Psoas muscle (tissue), 8 donors: ENCODE data around the gene IL17REL. TPM values are rescaled to one million over a fixed set of nuclear protein-coding genes. Genes with fewer than 3 reads are reported as not detected.

ENCODE experiments used
- ATAC-seq, 4 donors: fragments of 200-7000 bp; cut with Tn5 transposase; one replicate each; pipeline ENCODE4 v1.9.1; 2020; ENCODE audit warnings: moderate library complexity in 3 of 4, mild to moderate bottlenecking in 2 of 4
- DNase-seq, 2 donors: peaks; one replicate each; pipeline ENCODE4 v3.0.0-alpha.2; 2020
- H3K27ac ChIP-seq: fragments of 200-600 bp; one replicate; pipeline ENCODE4 v1.8.0; 2022
- H3K27me3 ChIP-seq, 3 donors: fragments of 200-600 bp in 1 of 3; one replicate each; pipeline versions ENCODE4 v1.6.1 to v1.8.0; 2013 to 2022; ENCODE audit warnings: low read length in 2 of 3, mild to moderate bottlenecking in 2 of 3, moderate library complexity in 1 of 3; ENCODE audit not compliant: insufficient read depth in 3 of 3
- H3K36me3 ChIP-seq, 2 donors: fragments of 200-600 bp in 1 of 2; one replicate each; pipeline versions ENCODE4 v1.6.1 to v1.8.0; 2013 to 2022; ENCODE audit warnings: low read depth in 1 of 2, mild to moderate bottlenecking in 1 of 2, moderate library complexity in 1 of 2; ENCODE audit not compliant: insufficient read depth in 1 of 2
- H3K4me1 ChIP-seq: fragments of 200-600 bp; one replicate; pipeline ENCODE4 v1.8.0; 2022
- H3K4me3 ChIP-seq: fragments of 200-600 bp; one replicate; pipeline ENCODE4 v1.8.0; 2022; ENCODE audit warnings: mild to moderate bottlenecking
- H3K9me3 ChIP-seq: fragments of 200-600 bp; one replicate; pipeline ENCODE4 v1.8.0; 2022
- WGBS, 3 donors: extraction: QIAGEN DNeasy Blood & Tissue Kit; methylation state at CpG; one replicate each; pipeline versions ENCODE4 v1.1.6 to v1.1.7; 2013; 5-methylcytosine and 5-hydroxymethylcytosine counted together
- intact Hi-C, 2 donors: fragments of 100-400 bp; cut with DNase I; formaldehyde crosslinking; loops; one replicate each; pipeline versions ENCODE4 v1.11.0 to v1.14.2; 2022
- polyA plus RNA-seq, 3 donors: library from polyadenylated mRNA; stranded (reverse); fragments of 200-250 nt; gene quantifications; one replicate each; pipeline ENCODE4 v1.2.3, GENCODE V29; 2013
- total RNA-seq, 4 donors: library from RNA; stranded (reverse); fragmentation: NEBNext Ultra II Directional in 2 of 4; extraction: Animal tissue kit (Norgen Biotek cat#: 25700) in 2 of 4; gene quantifications; one replicate each; pipeline versions ENCODE4 v1.2.1 to v1.2.4, GENCODE V29; 2021 to 2023
- TF ChIP-seq, protein P1 (sequence below): fragments of 200-600 bp; IDR thresholded peaks from one replicate; pipeline ENCODE4 v1.8.0; 2022; ENCODE audit warnings: antibody characterized with exemption
- donor health status: healthy with polysubstance abuse.
- donor health status: DM: no; HTN: no; CAD: no; lungs with moderate emphysema.
- donor health status: Bipolar disorder and iron deficiency.
- donor health status: healthy.
- donor health status: DM: yes; HTN: yes; CAD: no.
- donor health status: DM: no; HTN: no; CAD: no.
- donor health status: DM: no; HTN: no; CAD: no.
- donor health status: DM: yes; HTN: yes; CAD: no.

IL17REL gene
- total and polyA plus RNA-seq, 7 donors, result not detected

DNA sequence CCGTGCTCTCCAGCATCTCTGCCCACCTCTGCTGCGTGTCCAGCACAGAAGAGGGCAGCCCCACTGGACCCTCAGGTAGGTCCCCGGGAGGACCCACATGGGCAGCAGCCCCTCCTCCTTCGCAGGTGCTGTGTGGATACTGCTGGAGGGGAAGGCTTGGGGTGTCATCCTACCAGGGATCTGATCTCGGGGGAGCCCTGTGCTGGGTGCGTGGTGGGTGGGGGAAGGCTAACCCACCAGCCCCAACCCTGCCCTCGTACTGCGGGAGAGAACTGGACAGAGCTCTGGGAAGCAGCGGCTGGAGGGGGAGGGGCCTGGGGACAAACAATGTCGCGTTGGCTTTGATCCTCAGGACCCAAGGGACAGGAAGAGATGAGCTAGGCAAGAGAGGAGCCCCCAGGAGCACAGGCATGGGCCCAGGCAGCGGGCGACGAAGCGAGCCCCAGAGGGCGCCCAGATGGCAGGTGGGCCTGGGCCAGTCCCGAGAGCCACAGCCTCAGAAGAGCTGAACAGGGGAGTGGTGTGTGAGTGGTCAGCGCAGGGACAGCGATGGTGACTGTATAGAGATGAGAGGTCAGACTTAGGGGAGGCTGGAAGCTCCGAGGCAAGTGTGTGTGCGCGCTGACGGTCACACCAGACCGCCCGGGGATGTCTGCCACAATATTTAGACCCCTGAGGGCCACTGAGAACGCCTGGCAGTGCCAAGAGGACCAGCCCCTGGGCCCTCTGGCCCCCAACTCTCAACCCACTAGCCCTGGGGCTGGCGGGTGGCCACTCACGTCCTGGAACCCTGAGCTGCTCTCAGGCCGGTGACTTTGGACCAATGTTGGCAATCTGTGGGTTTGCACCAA, 53.4 kb downstream of the IL17REL start:
- intact Hi-C loops, result no loop called here
- 73 to 76% (median 73%) methylated on average over 28 to 29 of the region's 29 CpGs for WGBS, 3 donors
- Histone ChIP-seq H3K27me3 (no peaks in the 10 kb centered on the region), H3K27ac (peak overlapping the region; percentile 97), H3K4me3 (peak overlapping the region; percentile 86), H3K4me1 (peaks cover 39% of the 10 kb centered on the region), H3K9me3 (no peaks in the 10 kb centered on the region), H3K36me3 (peaks cover 9 to 17% of the 10 kb centered on the region in 2 donors)
- DNase-seq (peak in 1 of 2 donors; percentile 18), ATAC-seq (no peak)
- TF ChIP-seq, protein P1, sequence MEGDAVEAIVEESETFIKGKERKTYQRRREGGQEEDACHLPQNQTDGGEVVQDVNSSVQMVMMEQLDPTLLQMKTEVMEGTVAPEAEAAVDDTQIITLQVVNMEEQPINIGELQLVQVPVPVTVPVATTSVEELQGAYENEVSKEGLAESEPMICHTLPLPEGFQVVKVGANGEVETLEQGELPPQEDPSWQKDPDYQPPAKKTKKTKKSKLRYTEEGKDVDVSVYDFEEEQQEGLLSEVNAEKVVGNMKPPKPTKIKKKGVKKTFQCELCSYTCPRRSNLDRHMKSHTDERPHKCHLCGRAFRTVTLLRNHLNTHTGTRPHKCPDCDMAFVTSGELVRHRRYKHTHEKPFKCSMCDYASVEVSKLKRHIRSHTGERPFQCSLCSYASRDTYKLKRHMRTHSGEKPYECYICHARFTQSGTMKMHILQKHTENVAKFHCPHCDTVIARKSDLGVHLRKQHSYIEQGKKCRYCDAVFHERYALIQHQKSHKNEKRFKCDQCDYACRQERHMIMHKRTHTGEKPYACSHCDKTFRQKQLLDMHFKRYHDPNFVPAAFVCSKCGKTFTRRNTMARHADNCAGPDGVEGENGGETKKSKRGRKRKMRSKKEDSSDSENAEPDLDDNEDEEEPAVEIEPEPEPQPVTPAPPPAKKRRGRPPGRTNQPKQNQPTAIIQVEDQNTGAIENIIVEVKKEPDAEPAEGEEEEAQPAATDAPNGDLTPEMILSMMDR, result no peak

DNA sequence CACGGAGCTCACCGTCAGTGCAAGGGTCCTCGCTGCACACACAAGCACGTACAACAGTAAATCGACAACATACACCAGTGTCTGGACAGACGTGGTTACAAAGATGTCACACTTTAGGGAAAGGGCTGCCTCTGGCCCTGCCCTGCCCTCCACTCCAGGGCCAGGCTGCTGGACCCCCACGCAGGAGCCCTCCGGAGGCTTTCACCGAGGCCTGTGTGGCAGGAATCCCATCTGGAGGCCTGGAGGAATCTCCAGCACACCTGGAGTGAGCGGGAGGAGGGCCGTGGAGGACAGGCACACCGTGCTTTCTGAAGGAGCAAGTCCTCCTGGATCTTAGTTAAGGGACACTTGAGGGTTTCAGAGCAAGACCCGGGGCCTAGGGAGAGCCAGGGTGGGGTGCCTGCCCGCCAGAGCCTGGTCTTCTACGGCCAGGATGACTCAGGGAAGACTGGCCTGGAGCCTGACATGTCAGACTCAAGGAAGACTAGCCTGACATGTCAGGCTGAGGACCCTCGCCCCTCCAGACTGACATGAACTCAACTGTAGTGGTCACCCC, 54.1 kb downstream of the IL17REL start:
- WGBS, 3 donors, result 87 to 88% (median 87%) methylated on average over 16 of the region's 16 CpGs
- Histone ChIP-seq H3K27me3 (no peaks in the 10 kb centered on the region), H3K27ac (peak overlapping the region; percentile 97), H3K4me1 (peaks cover 39% of the 10 kb centered on the region), H3K36me3 (peaks cover 6 to 10% of the 10 kb centered on the region in 2 donors), H3K9me3 (no peaks in the 10 kb centered on the region), H3K4me3 (no peak overlapping the region)
- intact Hi-C loops, result no loop called here
- no peak for ATAC-seq
- DNase-seq, result peak; percentile 13 to 44
- TF ChIP-seq, protein P1, result no peak

DNA sequence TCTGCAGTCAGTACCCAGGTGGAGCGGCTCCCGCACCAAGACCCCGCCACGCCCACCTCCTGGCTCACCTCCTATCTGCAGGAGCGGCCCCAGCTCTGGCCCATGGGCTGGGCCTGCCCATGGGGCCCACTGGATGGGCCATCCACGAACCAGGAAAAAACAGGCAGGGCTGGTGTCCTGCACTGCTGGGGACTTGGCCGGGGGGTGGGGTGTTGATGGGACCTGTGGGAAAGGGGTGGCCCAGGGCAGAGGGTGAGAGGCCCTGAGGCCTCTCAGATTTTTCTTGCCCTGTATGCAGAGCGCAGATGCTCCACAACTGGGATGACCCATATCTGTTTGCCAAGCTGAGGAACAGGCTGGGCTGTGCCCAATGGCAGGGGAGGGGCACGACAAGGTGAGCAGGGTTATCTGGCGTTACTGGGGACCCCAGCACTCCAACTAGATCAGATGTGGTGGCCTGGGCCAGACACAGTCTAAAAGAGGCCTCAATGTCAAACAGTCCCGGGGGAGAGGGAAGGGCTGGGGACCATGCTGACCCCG, 54.7 kb downstream of the IL17REL start:
- Histone ChIP-seq H3K27me3 (no peaks in the 10 kb centered on the region), H3K4me3 (no peak overlapping the region), H3K4me1 (peaks cover 39% of the 10 kb centered on the region), H3K36me3 (peaks cover under 1 to 4% of the 10 kb centered on the region in 2 donors), H3K27ac (no peak overlapping the region), H3K9me3 (no peaks in the 10 kb centered on the region)
- intact Hi-C loops, result no loop called here
- ATAC-seq (no peak), DNase-seq (peak; percentile 13 to 42)
- WGBS, 3 donors, result 86 to 91% (median 89%) methylated on average over 12 of the region's 12 CpGs
- TF ChIP-seq, protein P1, result no peak

DNA sequence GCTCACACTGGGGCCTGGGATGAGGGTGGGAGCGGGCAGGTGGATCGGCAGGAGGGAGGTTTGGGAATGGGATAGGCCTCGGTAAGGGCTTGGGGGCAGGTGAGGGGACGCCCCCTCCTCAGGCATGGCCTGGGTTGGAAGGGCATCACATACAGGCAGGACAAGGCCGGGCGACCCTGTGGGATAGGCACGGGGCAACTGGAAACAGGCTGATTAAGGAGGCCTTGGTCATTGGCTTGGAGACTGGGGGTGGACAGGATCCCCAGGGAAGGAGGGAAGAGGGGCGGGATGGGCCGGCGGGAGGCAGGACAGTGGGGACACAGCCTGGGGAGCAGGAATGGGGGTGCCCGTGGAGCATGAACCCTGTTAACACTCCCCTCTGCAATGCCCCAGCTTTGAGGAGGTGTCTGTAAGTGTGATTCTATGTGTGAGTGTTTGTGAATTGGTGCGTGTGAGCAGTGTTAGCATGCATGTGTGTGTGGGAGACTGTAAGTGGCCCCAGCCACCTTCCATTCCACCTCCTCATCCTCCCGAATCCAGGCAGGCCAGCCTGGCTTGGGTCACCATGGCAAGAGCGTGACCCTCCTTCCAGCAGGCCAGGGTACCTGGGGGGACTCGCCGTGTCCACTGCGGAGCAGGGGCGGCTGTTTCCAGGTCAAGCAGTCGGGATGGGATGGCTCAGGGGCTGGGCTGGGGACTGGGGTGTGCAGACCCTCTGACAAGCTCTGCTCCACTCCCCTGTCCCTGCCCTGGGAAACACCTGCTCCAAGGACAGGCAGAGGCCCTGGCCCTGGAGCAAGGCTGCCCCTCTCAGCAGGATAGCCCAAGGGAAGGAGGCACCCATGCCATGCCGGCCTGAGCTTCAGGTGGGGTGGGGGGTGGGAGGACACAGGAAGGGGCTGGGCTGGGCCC, 55.4 kb downstream of the IL17REL start:
- peak; percentile 13 to 42 for DNase-seq
- Histone ChIP-seq H3K27ac (no peak overlapping the region), H3K4me1 (peaks cover 40% of the 10 kb centered on the region)

More for the DNA sequence above, 55.4 kb downstream of the IL17REL start:
- intact Hi-C loops, result no loop called here
- Histone ChIP-seq H3K9me3 (no peaks in the 10 kb centered on the region), H3K4me3 (no peak overlapping the region), H3K36me3 (no peaks in the 10 kb centered on the region), H3K27me3 (no peaks in the 10 kb centered on the region)
- no peak for ATAC-seq
- WGBS, 3 donors, result 87 to 91% (median 90%) methylated on average over 20 of the region's 20 CpGs
- TF ChIP-seq, protein P1, result no peak
